ENCODE data around the gene SGSM2.

The SGSM2 gene

GRCh38 chr17:2400474-2400866 lies 63.2 kb downstream of the SGSM2 start:
- FAIRE-seq (peak; percentile 38), DNase-seq (ENCODE audit: insufficient read length, low spot score) (no peak)
- TF ChIP-seq TAF1 (IDR thresholded peaks at IDR 0.05; ENCODE audit: low read depth, low read length) (no peak), POLR2A (IDR thresholded peaks at IDR 0.05; ENCODE audit: low read depth, low read length) (no peak), POU2F2 (IDR thresholded peaks at IDR 0.05; ENCODE audit: low read depth, low read length) (no peak), POLR2AphosphoS5 (IDR thresholded peaks at IDR 0.05; ENCODE audit: low read depth, low read length) (no peak), SPI1 (IDR thresholded peaks at IDR 0.05; ENCODE audit: low read depth, low read length) (no peak), PAX5 (IDR thresholded peaks at IDR 0.05; ENCODE audit: insufficient read depth, low read length, severe bottlenecking) (no peak)

GRCh38 chr17:2400877-2401425 lies 63.6 kb downstream of the SGSM2 start, which contains the start of gene MNT:
Gene MNT (minus strand): TSS chr17:2401060. CDS start chr17:2400712, 348 bp downstream.
- FAIRE-seq (no peak), DNase-seq (ENCODE audit: insufficient read length, low spot score) (peak; percentile 85)
- no peak for TF ChIP-seq PAX5 (IDR thresholded peaks at IDR 0.05; ENCODE audit: insufficient read depth, low read length, severe bottlenecking)
- peak; percentile 84 for TF ChIP-seq SPI1 (IDR thresholded peaks at IDR 0.05; ENCODE audit: low read depth, low read length)
- no peak for TF ChIP-seq POU2F2 (IDR thresholded peaks at IDR 0.05; ENCODE audit: low read depth, low read length)
- TF ChIP-seq TAF1 (IDR thresholded peaks at IDR 0.05; ENCODE audit: low read depth, low read length), result peak; percentile 90
- TF ChIP-seq POLR2A (IDR thresholded peaks at IDR 0.05; ENCODE audit: low read depth, low read length), result peak; percentile 74
- TF ChIP-seq POLR2AphosphoS5 (IDR thresholded peaks at IDR 0.05; ENCODE audit: low read depth, low read length), result peak; percentile 51; the same call in 1 of the 2 replicates

- DNase-seq (ENCODE audit: insufficient read length, low spot score) (peak; percentile 91), FAIRE-seq (peak; percentile 100)
- TF ChIP-seq SPI1 (IDR thresholded peaks at IDR 0.05; ENCODE audit: low read depth, low read length), result no peak
- peak; percentile 94 for TF ChIP-seq POU2F2 (IDR thresholded peaks at IDR 0.05; ENCODE audit: low read depth, low read length)
Measured at GRCh38 chr17:2401426-2402221, 64.3 kb downstream of the SGSM2 start.

- DNase-seq (ENCODE audit: insufficient read length, low spot score) (no peak), FAIRE-seq (no peak)
Measured at GRCh38 chr17:2402544-2402943, 65.2 kb downstream of the SGSM2 start.

GRCh38 chr17:2403044-2403443 lies 65.7 kb downstream of the SGSM2 start:
- FAIRE-seq (no peak), DNase-seq (ENCODE audit: insufficient read length, low spot score) (no peak)
- TF ChIP-seq POU2F2 (IDR thresholded peaks at IDR 0.05; ENCODE audit: low read depth, low read length), result no peak
- no peak for TF ChIP-seq SPI1 (IDR thresholded peaks at IDR 0.05; ENCODE audit: low read depth, low read length)
- no peak for TF ChIP-seq POLR2AphosphoS5 (IDR thresholded peaks at IDR 0.05; ENCODE audit: low read depth, low read length)
- TF ChIP-seq TAF1 (IDR thresholded peaks at IDR 0.05; ENCODE audit: low read depth, low read length), result no peak
- no peak for TF ChIP-seq PAX5 (IDR thresholded peaks at IDR 0.05; ENCODE audit: insufficient read depth, low read length, severe bottlenecking)
- TF ChIP-seq POLR2A (IDR thresholded peaks at IDR 0.05; ENCODE audit: low read depth, low read length), result no peak

More at GRCh38 chr17:2402544-2402943, 65.2 kb downstream of the SGSM2 start:
- no peak for TF ChIP-seq POLR2A (IDR thresholded peaks at IDR 0.05; ENCODE audit: low read depth, low read length)
- TF ChIP-seq POLR2AphosphoS5 (IDR thresholded peaks at IDR 0.05; ENCODE audit: low read depth, low read length), result no peak
- no peak for TF ChIP-seq PAX5 (IDR thresholded peaks at IDR 0.05; ENCODE audit: insufficient read depth, low read length, severe bottlenecking)
- no peak for TF ChIP-seq POU2F2 (IDR thresholded peaks at IDR 0.05; ENCODE audit: low read depth, low read length)
- no peak for TF ChIP-seq TAF1 (IDR thresholded peaks at IDR 0.05; ENCODE audit: low read depth, low read length)
- no peak for TF ChIP-seq SPI1 (IDR thresholded peaks at IDR 0.05; ENCODE audit: low read depth, low read length)

- TF ChIP-seq TAF1 (IDR thresholded peaks at IDR 0.05; ENCODE audit: low read depth, low read length) (no peak), PAX5 (IDR thresholded peaks at IDR 0.05; ENCODE audit: insufficient read depth, low read length, severe bottlenecking) (no peak), POU2F2 (IDR thresholded peaks at IDR 0.05; ENCODE audit: low read depth, low read length) (no peak), POLR2AphosphoS5 (IDR thresholded peaks at IDR 0.05; ENCODE audit: low read depth, low read length) (no peak), POLR2A (IDR thresholded peaks at IDR 0.05; ENCODE audit: low read depth, low read length) (no peak), SPI1 (IDR thresholded peaks at IDR 0.05; ENCODE audit: low read depth, low read length) (no peak)
- FAIRE-seq, result peak; percentile 23
Measured at GRCh38 chr17:2405247-2405926, 68.1 kb downstream of the SGSM2 start.

GRCh38 chr17:2406271-2406902 lies 69.1 kb downstream of the SGSM2 start:
- TF ChIP-seq SPI1 (IDR thresholded peaks at IDR 0.05; ENCODE audit: low read depth, low read length) (no peak), TAF1 (IDR thresholded peaks at IDR 0.05; ENCODE audit: low read depth, low read length) (no peak), POLR2AphosphoS5 (IDR thresholded peaks at IDR 0.05; ENCODE audit: low read depth, low read length) (no peak), PAX5 (IDR thresholded peaks at IDR 0.05; ENCODE audit: insufficient read depth, low read length, severe bottlenecking) (no peak), POLR2A (IDR thresholded peaks at IDR 0.05; ENCODE audit: low read depth, low read length) (no peak), POU2F2 (IDR thresholded peaks at IDR 0.05; ENCODE audit: low read depth, low read length) (no peak)

More at GRCh38 chr17:2405247-2405926, 68.1 kb downstream of the SGSM2 start:
- no peak for DNase-seq (ENCODE audit: insufficient read length, low spot score)

GRCh38 chr17:2406903-2407790 lies 69.8 kb downstream of the SGSM2 start:
- FAIRE-seq (no peak), DNase-seq (ENCODE audit: insufficient read length, low spot score) (no peak)
- TF ChIP-seq POLR2AphosphoS5 (IDR thresholded peaks at IDR 0.05; ENCODE audit: low read depth, low read length), result no peak
- TF ChIP-seq PAX5 (IDR thresholded peaks at IDR 0.05; ENCODE audit: insufficient read depth, low read length, severe bottlenecking), result no peak
- no peak for TF ChIP-seq SPI1 (IDR thresholded peaks at IDR 0.05; ENCODE audit: low read depth, low read length)
- TF ChIP-seq POLR2A (IDR thresholded peaks at IDR 0.05; ENCODE audit: low read depth, low read length), result no peak
- no peak for TF ChIP-seq TAF1 (IDR thresholded peaks at IDR 0.05; ENCODE audit: low read depth, low read length)
- TF ChIP-seq POU2F2 (IDR thresholded peaks at IDR 0.05; ENCODE audit: low read depth, low read length), result no peak

More at GRCh38 chr17:2406271-2406902, 69.1 kb downstream of the SGSM2 start:
- FAIRE-seq (no peak), DNase-seq (ENCODE audit: insufficient read length, low spot score) (no peak)

All from GM12891 (cell line).